ENCODE data around the gene ZNF280A. TPM values are rescaled to one million over a fixed set of nuclear protein-coding genes. Genes with fewer than 3 reads are reported as not detected.

The ZNF280A gene
- total and polyA plus RNA-seq, 9 of the 15 experiments (the other 6 are each of a cell fraction or from before 2014, with no cell fraction given): 19.0 to 40.8 (median 28.6) TPM

GRCh38 chr22:22556995-22557925, 37.2 kb upstream of the ZNF280A start (continued):
- no peak for TF ChIP-seq ATF3 (IDR thresholded peaks at IDR 0.05)
- peak; percentile 96 for TF ChIP-seq ATF3 (CRISPR knock-in tag; conservative IDR thresholded peaks at IDR 0.05)
- TF ChIP-seq GATA2 (CRISPR knock-in tag; IDR thresholded peaks at IDR 0.05): no peak
- no peak for TF ChIP-seq SAP30 (IDR thresholded peaks at IDR 0.05; ENCODE audit: borderline replicate concordance, insufficient read depth, low read depth, low read length, poor library complexity, severe bottlenecking)
- TF ChIP-seq RBM39 (optimal IDR thresholded peaks at IDR 0.05; ENCODE audit: low read depth, low read length): no peak
- TF ChIP-seq ELF4 (CRISPR knock-in tag; IDR thresholded peaks at IDR 0.05): no peak
- no peak for TF ChIP-seq CBFB (CRISPR knock-in tag; IDR thresholded peaks at IDR 0.05)
- no peak for TF ChIP-seq ZNF76 (CRISPR knock-in tag; IDR thresholded peaks at IDR 0.05; ENCODE audit: borderline replicate concordance)
- no peak for TF ChIP-seq ZNF609 (CRISPR knock-in tag; IDR thresholded peaks at IDR 0.05; ENCODE audit: borderline replicate concordance)
- TF ChIP-seq MLX (CRISPR knock-in tag; conservative IDR thresholded peaks at IDR 0.05): peak in 1 of 2 experiments; percentile 95; a peak in 1 of 4 replicates
- no peak for TF ChIP-seq CREBBP (IDR thresholded peaks at IDR 0.05; ENCODE audit: low read depth, low read length)
- no peak for TF ChIP-seq ZNF561 (CRISPR knock-in tag; conservative IDR thresholded peaks at IDR 0.05)
- peak; percentile 95 for TF ChIP-seq E2F1 (CRISPR knock-in tag; IDR thresholded peaks at IDR 0.05)
- TF ChIP-seq NCOA1 (IDR thresholded peaks at IDR 0.05; ENCODE audit: low read depth): no peak

Data from K562 (cell line).